Activated CD8-positive, alpha-beta memory T cell treated with anti-CD3 and anti-CD28 coated beads, Interleukin-2, amount 10 ng/mL, durations not matched to agents 7 days and 5 days (primary cell): ENCODE data around the gene CHKB. TPM values are rescaled to one million over a fixed set of nuclear protein-coding genes. Genes with fewer than 3 reads are reported as not detected.

Experiments
- ATAC-seq: fragments of 150-1000 bp; cut with Tn5 transposase; one replicate; pipeline ENCODE4 v1.10.0; 2021; ENCODE audit warnings: moderate library complexity
- CTCF ChIA-PET: fragments of 350-600 bp; sonication (Branson Sonifier 250); formaldehyde crosslinking; loops from one replicate; lab custom pipeline; 2021; ENCODE audit warnings: antibody characterized with exemption; lab: Charles Lee
- DNase-seq: peaks from one replicate; pipeline ENCODE4 v3.0.0-alpha.2; 2020
- H3K27ac Mint-ChIP-seq: one replicate; pipeline ENCODE4 v1.8.0; 2021; ENCODE audit warnings: mild to moderate bottlenecking, mixed read lengths
- H3K27me3 Mint-ChIP-seq: one replicate; pipeline ENCODE4 v1.8.0; 2021; ENCODE audit warnings: mixed read lengths
- H3K36me3 Mint-ChIP-seq: one replicate; pipeline ENCODE4 v1.8.0; 2021; ENCODE audit warnings: mild to moderate bottlenecking, mixed read lengths
- H3K4me1 Mint-ChIP-seq: one replicate; pipeline ENCODE4 v1.8.0; 2021; ENCODE audit warnings: mixed read lengths
- H3K4me3 Mint-ChIP-seq: one replicate; pipeline ENCODE4 v1.8.0; 2021; ENCODE audit warnings: mild to moderate bottlenecking, moderate library complexity, mixed read lengths
- H3K9me3 Mint-ChIP-seq: one replicate; pipeline ENCODE4 v1.8.0; 2022; ENCODE audit warnings: low read depth, mixed read lengths
- total RNA-seq, 2 experiments: library from RNA; stranded (reverse); gene quantifications; one replicate each; pipeline ENCODE4 v1.2.3, GENCODE V29; 2021

CHKB gene
- total RNA-seq, 2 experiments from 2014 or later = 97.2 to 118 TPM

DNA sequence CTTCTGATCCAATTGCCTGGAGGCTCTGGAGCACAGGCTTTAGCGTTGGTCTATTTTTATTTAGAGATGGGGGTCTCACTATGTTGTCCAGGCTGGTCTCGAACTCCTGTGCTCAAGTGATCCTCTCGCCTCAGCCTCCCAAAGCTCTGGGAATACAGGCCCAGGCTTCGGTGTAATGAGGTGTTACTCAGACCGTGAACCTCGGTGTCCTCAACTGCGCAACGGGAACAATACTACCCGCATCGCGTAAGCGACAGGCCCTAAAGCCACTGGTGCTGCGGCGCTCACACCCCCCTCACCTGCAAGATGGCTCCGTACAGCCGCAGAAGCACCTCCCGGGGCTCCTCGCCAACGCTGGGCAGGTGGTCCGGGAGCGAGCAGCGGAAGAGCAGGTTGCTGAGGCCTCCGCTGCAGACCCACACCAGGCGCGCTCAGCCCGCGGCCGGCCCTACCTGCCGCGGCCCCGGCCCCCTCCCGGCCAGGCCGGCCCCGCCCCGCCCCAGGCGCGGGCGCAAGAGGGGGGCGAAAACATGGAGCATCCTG, 628 bp downstream of the CHKB start:
- Mint-ChIP-seq H3K9me3 (no peaks in the 10 kb centered on the region), H3K27me3 (no peaks in the 10 kb centered on the region), H3K4me1 (peaks cover 31% of the 10 kb centered on the region), H3K4me3 (peak overlapping the region; percentile 89), H3K36me3 (peaks cover 15% of the 10 kb centered on the region), H3K27ac (peak overlapping the region; percentile 88)
- DNase-seq (peak; percentile 63), ATAC-seq (no peak)
- CTCF ChIA-PET = interaction anchor here (0.7 to 3.2 kb wide), 6 partner anchors 16 to 56 kb away, joined by 3 to 27 read pairs (median 5); partner anchors contain the start of genes SCO2 and SYCE3

- CTCF ChIA-PET = interaction anchor here (0.7 to 3.2 kb wide), 4 partner anchors 16 to 55 kb away, joined by 3 to 27 read pairs (median 8); partner anchors contain the start of gene SYCE3
- no peaks in the 10 kb centered on the region for H3K27me3 Mint-ChIP-seq
- peaks cover 31% of the 10 kb centered on the region for H3K4me1 Mint-ChIP-seq
- peaks cover 15% of the 10 kb centered on the region for H3K36me3 Mint-ChIP-seq
- H3K9me3 Mint-ChIP-seq = no peaks in the 10 kb centered on the region
- peak overlapping the region; percentile 89 for H3K4me3 Mint-ChIP-seq
- no peak for ATAC-seq
- peak overlapping the region; percentile 86 for H3K27ac Mint-ChIP-seq
- no peak for DNase-seq
Observed at GRCh38 chr22:50581031-50581949, 1.4 kb downstream of the CHKB start.

DNA sequence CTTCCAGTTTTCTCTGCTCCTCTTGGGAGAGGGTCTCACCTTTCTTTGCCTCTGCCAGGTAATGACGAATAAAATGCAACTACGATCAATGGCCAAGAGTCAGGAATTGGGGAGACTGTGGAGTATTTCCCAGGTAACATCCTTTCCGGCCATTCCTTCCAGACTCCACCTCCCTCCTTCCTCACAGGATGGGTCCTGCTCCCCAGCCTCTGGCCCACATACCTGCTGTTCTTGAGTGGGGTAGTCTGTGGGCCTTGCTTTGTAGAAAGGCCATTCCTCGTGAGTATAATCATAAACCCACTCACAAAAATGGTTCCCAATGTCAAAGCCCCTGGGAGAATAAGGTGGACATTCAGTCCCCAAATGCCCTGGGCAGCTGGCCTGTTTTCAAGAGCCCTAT, 2.9 kb downstream of the CHKB start:
- Mint-ChIP-seq H3K27me3 (no peaks in the 10 kb centered on the region), H3K4me3 (no peak overlapping the region), H3K27ac (no peak overlapping the region), H3K36me3 (peaks cover 15% of the 10 kb centered on the region), H3K4me1 (peaks cover 31% of the 10 kb centered on the region), H3K9me3 (no peaks in the 10 kb centered on the region)
- DNase-seq = no peak
- no peak for ATAC-seq
- CTCF ChIA-PET = interaction anchor here (1.3 kb wide), 1 partner anchor 17 kb away, joined by 4 read pairs; no protein-coding TSS in a partner anchor

- peaks cover 30% of the 10 kb centered on the region for H3K4me1 Mint-ChIP-seq
- H3K4me3 Mint-ChIP-seq = no peak overlapping the region
- H3K27ac Mint-ChIP-seq = no peak overlapping the region
- no peaks in the 10 kb centered on the region for H3K27me3 Mint-ChIP-seq
- CTCF ChIA-PET = interaction anchor here (1.0 to 1.3 kb wide), 3 partner anchors 16 to 30 kb away, joined by 4 read pairs; partner anchors contain the start of gene SYCE3
- H3K9me3 Mint-ChIP-seq = no peaks in the 10 kb centered on the region
- DNase-seq = no peak
- ATAC-seq = no peak
- H3K36me3 Mint-ChIP-seq = peaks cover 17% of the 10 kb centered on the region
Observed at GRCh38 chr22:50578776-50579310, 3.8 kb downstream of the CHKB start.

- Mint-ChIP-seq H3K27me3 (no peaks in the 10 kb centered on the region), H3K36me3 (peaks cover 17% of the 10 kb centered on the region), H3K4me1 (peaks cover 23% of the 10 kb centered on the region), H3K9me3 (no peaks in the 10 kb centered on the region), H3K27ac (no peak within 1 kb of the TSS), H3K4me3 (no peak within 1 kb of the TSS)
- ATAC-seq (no peak), DNase-seq (no peak)
- CTCF ChIA-PET = interaction anchor here (1.0 to 1.1 kb wide), 2 partner anchors 15 to 30 kb away, joined by 4 read pairs; partner anchors contain the start of gene SYCE3
Observed at GRCh38 chr22:50577987-50578775, 4.5 kb downstream of the CHKB start, which contains the start of gene CPT1B. Gene CPT1B, minus strand, starts transcription at chr22:50578427. Its CDS starts 512 bp downstream, at chr22:50577915.

- CTCF ChIA-PET = interaction anchor here (1.0 to 3.6 kb wide), 2 partner anchors 15 kb away, joined by 4 to 24 read pairs; partner anchors contain the start of gene SYCE3
- no peak for DNase-seq
- Mint-ChIP-seq H3K36me3 (peaks cover 17% of the 10 kb centered on the region), H3K9me3 (no peaks in the 10 kb centered on the region), H3K27me3 (no peaks in the 10 kb centered on the region), H3K27ac (no peak overlapping the region), H3K4me3 (no peak overlapping the region), H3K4me1 (peaks cover 23% of the 10 kb centered on the region)
- no peak for ATAC-seq
Observed at GRCh38 chr22:50577697-50577986, 5.0 kb downstream of the CHKB start.

DNA sequence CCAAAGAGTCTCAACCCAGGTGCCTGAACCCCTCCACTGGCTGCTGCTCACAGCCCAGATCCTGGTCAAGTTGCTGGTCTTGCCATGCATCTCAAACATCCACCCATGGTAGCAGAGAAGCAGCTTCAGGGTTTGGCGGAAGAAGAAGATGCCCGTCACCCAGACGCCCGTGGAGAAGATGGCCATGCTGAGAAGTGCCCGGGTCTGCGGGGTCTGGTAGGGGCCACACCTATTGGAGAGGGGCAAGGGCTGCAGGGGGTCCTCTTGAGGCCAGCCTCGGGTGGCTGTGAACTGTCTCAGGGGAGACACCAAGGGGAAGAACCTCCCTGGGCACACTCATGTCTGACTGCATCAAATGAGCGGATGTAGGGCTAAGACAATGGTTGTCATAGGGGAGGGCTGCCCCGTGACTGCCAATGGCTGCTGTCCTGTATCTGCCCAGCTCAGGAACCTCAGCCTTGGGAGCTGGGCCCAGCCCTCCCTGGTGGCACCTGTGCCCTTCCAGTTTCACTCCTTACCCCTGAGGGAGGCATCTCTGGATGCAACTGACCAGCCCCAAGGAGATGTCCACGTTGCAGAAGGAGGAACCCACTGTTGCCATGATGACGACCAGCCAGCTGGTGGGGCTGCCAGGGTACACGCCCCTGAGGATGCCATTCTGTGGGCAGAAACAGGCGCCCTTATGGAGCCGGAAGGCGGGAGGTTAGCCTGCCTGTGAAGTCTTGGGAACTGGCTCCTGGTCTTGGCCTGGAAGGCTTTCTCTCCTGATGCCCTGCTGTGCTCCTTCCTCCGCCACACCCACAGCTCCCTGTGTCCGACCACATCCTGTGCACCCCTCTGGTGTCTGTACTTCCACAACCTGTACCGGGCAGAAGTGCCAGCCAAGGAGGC, 5.6 kb downstream of the CHKB start:
- H3K4me3 Mint-ChIP-seq = no peak overlapping the region
- DNase-seq = no peak

DNA sequence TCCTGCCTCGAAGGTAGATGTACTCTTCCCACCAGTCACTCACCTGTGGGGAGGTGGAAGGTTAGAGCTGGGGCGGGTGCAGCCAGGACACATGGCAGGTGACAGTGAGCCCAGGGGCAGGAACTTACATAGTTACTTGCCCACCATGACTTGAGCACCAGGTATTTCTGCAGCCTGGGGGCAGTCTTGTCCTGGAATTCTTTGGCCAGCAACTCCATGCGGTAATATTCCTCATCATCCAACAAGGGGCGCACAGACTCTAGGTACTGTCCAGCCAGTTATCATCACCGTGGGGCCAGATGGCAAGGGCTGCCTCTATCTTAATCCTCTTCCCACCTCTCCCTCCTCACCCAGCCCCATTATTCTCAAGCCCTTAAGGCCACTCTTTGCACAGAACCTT, 6.6 kb downstream of the CHKB start:
- Mint-ChIP-seq H3K9me3 (no peaks in the 10 kb centered on the region), H3K4me3 (no peak overlapping the region), H3K27me3 (no peaks in the 10 kb centered on the region), H3K4me1 (peaks cover 14% of the 10 kb centered on the region), H3K27ac (no peak overlapping the region), H3K36me3 (peaks cover 21% of the 10 kb centered on the region)
- CTCF ChIA-PET = interaction anchor here (1.2 to 3.6 kb wide), 3 partner anchors 10 to 45 kb away, joined by 3 to 24 read pairs (median 10); partner anchors contain the start of gene SYCE3
- ATAC-seq (no peak), DNase-seq (no peak)

More for the DNA sequence above, 5.6 kb downstream of the CHKB start:
- CTCF ChIA-PET = interaction anchor here (3.0 to 3.6 kb wide), 2 partner anchors 14 to 44 kb away, joined by 10 to 24 read pairs; partner anchors contain the start of gene SYCE3
- Mint-ChIP-seq H3K4me1 (peaks cover 23% of the 10 kb centered on the region), H3K27me3 (no peaks in the 10 kb centered on the region), H3K27ac (no peak overlapping the region), H3K36me3 (peaks cover 19% of the 10 kb centered on the region), H3K9me3 (no peaks in the 10 kb centered on the region)
- no peak for ATAC-seq

GRCh38 chr22:50575426-50575941, 7.2 kb downstream of the CHKB start:
- Mint-ChIP-seq H3K4me3 (no peak overlapping the region), H3K9me3 (no peaks in the 10 kb centered on the region), H3K27ac (peak overlapping the region; percentile 20), H3K36me3 (peaks cover 22% of the 10 kb centered on the region), H3K27me3 (no peaks in the 10 kb centered on the region), H3K4me1 (peaks cover 10% of the 10 kb centered on the region)
- DNase-seq = no peak
- CTCF ChIA-PET = interaction anchor here (1.2 to 3.6 kb wide), 4 partner anchors 9 to 45 kb away, joined by 3 to 24 read pairs (median 6); partner anchors contain the start of gene SYCE3
- ATAC-seq = no peak

DNA sequence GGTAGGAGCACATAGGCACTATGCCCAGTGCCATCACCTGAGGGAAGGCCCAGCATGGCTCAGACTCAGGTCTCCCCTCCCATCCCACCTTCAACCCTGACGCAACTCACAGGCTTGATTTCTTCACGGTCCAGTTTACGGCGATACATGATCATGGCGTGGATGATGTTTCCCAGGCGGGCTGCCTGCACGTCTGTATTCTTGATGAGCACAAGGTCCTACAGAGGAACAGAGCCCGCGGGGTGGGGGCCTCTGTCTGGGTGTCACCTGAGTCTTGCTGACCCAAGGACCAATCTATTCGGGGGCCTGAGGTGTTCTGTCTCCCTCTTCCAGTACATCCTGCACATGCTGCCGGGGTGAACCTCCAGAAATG, 8.3 kb downstream of the CHKB start:
- Mint-ChIP-seq H3K4me1 (peaks cover 7% of the 10 kb centered on the region), H3K27ac (no peak overlapping the region), H3K36me3 (peaks cover 17% of the 10 kb centered on the region), H3K27me3 (no peaks in the 10 kb centered on the region), H3K4me3 (no peak overlapping the region), H3K9me3 (no peaks in the 10 kb centered on the region)
- CTCF ChIA-PET = interaction anchor here (1.5 to 3.6 kb wide), 3 partner anchors 11 to 47 kb away, joined by 3 to 24 read pairs (median 10); partner anchors contain the start of gene SYCE3
- DNase-seq (no peak), ATAC-seq (no peak)

GRCh38 chr22:50573491-50574382, 8.9 kb downstream of the CHKB start:
- Mint-ChIP-seq H3K36me3 (peaks cover 19% of the 10 kb centered on the region), H3K4me1 (peaks cover 7% of the 10 kb centered on the region), H3K27me3 (no peaks in the 10 kb centered on the region), H3K4me3 (no peak overlapping the region), H3K27ac (no peak overlapping the region), H3K9me3 (no peaks in the 10 kb centered on the region)
- ATAC-seq (no peak), DNase-seq (no peak)
- CTCF ChIA-PET = interaction anchor here (1.5 to 3.6 kb wide), 4 partner anchors 11 to 47 kb away, joined by 3 to 24 read pairs (median 9); partner anchors contain the start of gene SYCE3
